RWPE2 (cell line): ENCODE results near the gene SEMA6D.

Experiments
- ATAC-seq: fragments of 200-7000 bp; cut with Tn5 transposase; 3 replicates; pipeline ENCODE4 v1.9.1; 2021; ENCODE audit warnings: low read depth
- DNase-seq: peaks from one replicate; pipeline ENCODE4 v3.0.0-alpha.2; 2020; ENCODE audit warnings: low spot score
- H3K27ac ChIP-seq: fragments of 450-650 bp; 2 replicates; pipeline ENCODE4 v1.5.1; 2017; ENCODE audit warnings: mild to moderate bottlenecking; ENCODE audit not compliant: poor library complexity, severe bottlenecking
- H3K27me3 ChIP-seq: fragments of 250-450 bp; sonication (Bioruptor Pico); 2 replicates; pipeline ENCODE4 v1.5.1; 2021; ENCODE audit warnings: mild to moderate bottlenecking, moderate library complexity; ENCODE audit not compliant: insufficient read depth, poor library complexity, severe bottlenecking
- H3K36me3 ChIP-seq: fragments of 250-450 bp; sonication (Bioruptor Pico); 2 replicates; pipeline ENCODE4 v1.5.1; 2020; ENCODE audit warnings: low read depth, mild to moderate bottlenecking, moderate library complexity
- H3K4me1 ChIP-seq: fragments of 250-450 bp; sonication (Bioruptor Pico); 2 replicates; pipeline ENCODE4 v1.5.1; 2021; ENCODE audit warnings: mild to moderate bottlenecking, moderate library complexity; ENCODE audit not compliant: insufficient read depth, poor library complexity, severe bottlenecking
- H3K4me3 ChIP-seq: fragments of 250-450 bp; sonication (Bioruptor Pico); 2 replicates; pipeline ENCODE4 v1.5.1; 2021; ENCODE audit warnings: mild to moderate bottlenecking, moderate library complexity; ENCODE audit not compliant: severe bottlenecking
- H3K9me3 ChIP-seq: fragments of 250-450 bp; sonication (Bioruptor Pico); 2 replicates; pipeline ENCODE4 v1.5.1; 2021; ENCODE audit warnings: mild to moderate bottlenecking, moderate library complexity; ENCODE audit not compliant: severe bottlenecking
- CTCF ChIP-seq: fragments of 450-650 bp; IDR thresholded peaks from one replicate; pipeline ENCODE4 v1.5.1; 2017; ENCODE audit warnings: mild to moderate bottlenecking, moderate library complexity; ENCODE audit not compliant: poor library complexity, severe bottlenecking

The SEMA6D gene

GRCh38 chr15:47675735-47676134 is 41.6 kb upstream of the SEMA6D start:
- no peak for DNase-seq
- ATAC-seq, result no peak
- H3K4me3 ChIP-seq, result no peak overlapping the region
- no peak for TF ChIP-seq CTCF
- H3K9me3 ChIP-seq, result no peaks in the 10 kb centered on the region
- H3K4me1 ChIP-seq, result no peaks in the 10 kb centered on the region
- no peaks in the 10 kb centered on the region for H3K27me3 ChIP-seq
- H3K36me3 ChIP-seq, result no peaks in the 10 kb centered on the region
- H3K27ac ChIP-seq, result no peak overlapping the region

GRCh38 chr15:47678040-47678439 is 39.3 kb upstream of the SEMA6D start:
- Histone ChIP-seq H3K36me3 (no peaks in the 10 kb centered on the region), H3K9me3 (no peaks in the 10 kb centered on the region), H3K27ac (no peak overlapping the region), H3K27me3 (no peaks in the 10 kb centered on the region), H3K4me1 (no peaks in the 10 kb centered on the region), H3K4me3 (no peak overlapping the region)
- no peak for TF ChIP-seq CTCF
- ATAC-seq (peak; percentile 63), DNase-seq (no peak)

- Histone ChIP-seq H3K36me3 (no peaks in the 10 kb centered on the region), H3K27ac (no peak overlapping the region), H3K27me3 (no peaks in the 10 kb centered on the region), H3K4me3 (no peak overlapping the region), H3K4me1 (peaks cover 15% of the 10 kb centered on the region), H3K9me3 (no peaks in the 10 kb centered on the region)
- ATAC-seq (no peak), DNase-seq (no peak)
- TF ChIP-seq CTCF, result no peak
Observed at GRCh38 chr15:47682661-47683060, 34.6 kb upstream of the SEMA6D start.

- DNase-seq, result no peak
- H3K27ac ChIP-seq, result peak overlapping the region; percentile 12
- no peak overlapping the region for H3K4me3 ChIP-seq
Observed at GRCh38 chr15:47685141-47685870, 32.0 kb upstream of the SEMA6D start.

More at GRCh38 chr15:47685141-47685870, 32.0 kb upstream of the SEMA6D start:
- Histone ChIP-seq H3K27me3 (no peaks in the 10 kb centered on the region), H3K36me3 (no peaks in the 10 kb centered on the region), H3K9me3 (no peaks in the 10 kb centered on the region), H3K4me1 (peaks cover 35% of the 10 kb centered on the region)
- no peak for TF ChIP-seq CTCF
- peak; percentile 79 for ATAC-seq
